Tibial nerve (tissue), 4 donors: ENCODE data around the gene TACR2.

Source experiments
- CTCF ChIP-seq, 5 experiments: fragments of 200-600 bp in 3 of 5; fragments of 450-650 bp in 2 of 5; sonication (generic) in 3 of 5; IDR thresholded peaks; one replicate each; pipeline ENCODE4 v1.5.1; 2016 to 2019; ENCODE audit warnings: antibody characterized with exemption in 5 of 5, mild to moderate bottlenecking in 3 of 5, moderate library complexity in 2 of 5
- EP300 ChIP-seq, 2 donors: sonication (generic); formaldehyde crosslinking; IDR thresholded peaks; one replicate each; pipeline ENCODE4 v1.6.1; 2017; ENCODE audit warnings: antibody characterized with exemption in 2 of 2, mild to moderate bottlenecking in 1 of 2
- POLR2A ChIP-seq, 2 donors: fragments of 450-650 bp; IDR thresholded peaks; one replicate each; pipeline ENCODE4 v1.6.1; 2017; ENCODE audit warnings: antibody characterized with exemption in 2 of 2, mild to moderate bottlenecking in 2 of 2, moderate library complexity in 2 of 2

GRCh38 chr10:69415049-69415448, 1.7 kb downstream of the TACR2 start:
- TF ChIP-seq CTCF (IDR thresholded peaks at IDR 0.05) (no peak), POLR2A (IDR thresholded peaks at IDR 0.05) (no peak), EP300 (IDR thresholded peaks at IDR 0.05) (no peak)
